ENCODE data around the gene CYP27C1. TPM values are rescaled to one million over a fixed set of nuclear protein-coding genes. Genes with fewer than 3 reads are reported as not detected.
"Not testable (repeated sequence)": the region's sequence is repeated elsewhere in the genome, so short reads cannot be mapped to it uniquely, and the experiment has no call there.

The CYP27C1 gene
- total RNA-seq, 1 experiment from 2014 or later = 2.9 TPM

DNA sequence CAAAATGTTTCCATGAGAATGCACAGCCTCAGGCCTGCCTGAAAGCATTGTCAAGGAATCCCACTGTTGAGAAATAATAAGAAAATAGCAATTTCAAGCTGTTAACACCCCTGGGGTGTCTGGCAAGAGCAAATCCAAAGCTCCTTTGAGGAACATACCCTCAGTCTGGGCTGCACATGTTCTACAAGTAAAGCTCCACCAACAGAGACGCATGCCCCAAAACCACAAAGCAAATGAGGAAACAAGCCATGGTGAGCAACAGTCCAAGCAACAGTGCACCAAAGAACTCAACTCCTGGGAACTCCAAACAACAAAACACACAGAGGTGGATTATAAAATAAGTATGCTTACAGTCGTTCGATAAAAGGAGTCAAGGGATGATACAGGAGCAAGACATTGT lies 40.3 kb downstream of the CYP27C1 start:
- DNase-seq (ENCODE audit: low read depth) = no peak
- in situ Hi-C loops (cut with HindIII; ENCODE audit: low pct_unique_long_range_greater_than_20kb, low sequenced_read_pairs) = no loop called here

DNA sequence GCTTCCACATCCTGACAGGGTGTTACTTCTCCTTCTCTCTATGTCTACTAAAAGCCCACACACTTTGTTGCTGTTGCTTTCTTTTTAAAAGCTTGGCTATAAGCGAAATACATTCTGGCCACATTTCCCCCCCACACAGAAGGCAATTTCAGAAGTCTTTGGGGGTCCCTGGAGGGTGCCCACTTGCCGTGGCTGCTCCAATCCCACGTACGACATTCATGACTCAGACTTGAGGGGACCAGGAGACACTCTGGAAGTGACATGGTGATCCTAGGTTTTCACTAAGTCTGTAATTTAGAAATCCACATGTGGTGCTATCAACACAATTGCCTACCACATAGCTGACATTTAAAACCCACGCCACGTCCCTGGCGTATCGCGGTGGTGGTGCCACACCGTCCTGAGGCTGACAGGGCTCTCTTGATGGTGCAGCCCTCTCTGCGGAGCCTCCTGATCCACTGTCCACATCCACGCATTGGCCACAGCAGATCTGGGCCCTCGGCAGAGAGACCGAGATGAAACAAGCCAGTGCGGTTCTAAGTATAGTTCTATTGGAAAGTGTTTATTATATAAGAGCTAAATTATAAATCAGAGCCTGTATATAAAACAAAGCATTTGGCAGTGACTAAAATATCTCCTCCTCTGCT lies 42.4 kb downstream of the CYP27C1 start:
- in situ Hi-C loops (cut with HindIII; ENCODE audit: low pct_unique_long_range_greater_than_20kb, low sequenced_read_pairs) = no loop called here

DNA sequence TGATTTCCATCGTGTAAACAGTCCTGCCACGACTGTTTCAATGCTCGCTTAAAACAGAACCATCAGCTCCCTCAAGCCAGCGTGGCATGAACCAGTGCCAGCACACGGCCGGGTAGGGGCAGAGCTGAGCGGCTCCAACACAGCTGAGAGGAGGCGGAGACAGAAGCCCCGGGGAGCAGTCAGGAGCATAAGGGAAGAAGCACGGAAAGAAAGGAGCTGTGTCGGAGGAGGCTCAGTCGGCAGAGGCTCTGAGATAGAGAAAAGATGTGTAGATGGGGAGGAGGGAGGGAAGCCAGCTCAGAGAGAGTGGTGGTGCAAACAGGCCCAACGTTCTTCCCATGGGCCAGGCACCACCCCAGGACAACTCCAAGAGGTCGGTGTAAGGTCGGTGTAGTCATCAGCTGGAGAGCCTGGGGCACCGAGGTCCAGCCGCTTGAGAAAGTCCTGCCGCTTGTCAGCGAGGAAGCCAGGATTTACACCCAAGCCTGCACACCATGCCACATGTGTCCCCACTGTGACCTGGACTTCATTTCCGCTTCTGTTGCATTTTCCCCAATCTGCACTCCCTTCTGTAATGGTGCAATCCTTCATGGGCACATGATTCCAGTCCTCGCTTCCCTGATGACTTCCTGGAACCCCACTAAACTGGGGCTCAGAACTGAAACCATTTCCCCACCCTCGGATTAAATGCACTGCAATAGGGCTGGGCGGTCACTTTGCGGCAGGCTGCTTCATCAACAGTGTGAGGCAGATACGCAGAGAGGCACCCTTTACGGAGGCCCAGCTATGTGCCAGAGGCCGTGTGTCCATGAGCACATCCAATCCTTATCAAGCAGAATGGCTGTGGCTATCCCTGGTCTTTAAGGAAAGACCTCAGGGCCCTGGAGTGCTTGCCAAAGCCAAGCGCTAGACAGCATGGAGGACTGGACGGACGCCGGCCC lies 43.5 kb downstream of the CYP27C1 start:
- in situ Hi-C loops (cut with HindIII; ENCODE audit: low pct_unique_long_range_greater_than_20kb, low sequenced_read_pairs) = no loop called here

More for the DNA sequence above, 42.4 kb downstream of the CYP27C1 start:
- no peak for DNase-seq (ENCODE audit: low read depth)

DNA sequence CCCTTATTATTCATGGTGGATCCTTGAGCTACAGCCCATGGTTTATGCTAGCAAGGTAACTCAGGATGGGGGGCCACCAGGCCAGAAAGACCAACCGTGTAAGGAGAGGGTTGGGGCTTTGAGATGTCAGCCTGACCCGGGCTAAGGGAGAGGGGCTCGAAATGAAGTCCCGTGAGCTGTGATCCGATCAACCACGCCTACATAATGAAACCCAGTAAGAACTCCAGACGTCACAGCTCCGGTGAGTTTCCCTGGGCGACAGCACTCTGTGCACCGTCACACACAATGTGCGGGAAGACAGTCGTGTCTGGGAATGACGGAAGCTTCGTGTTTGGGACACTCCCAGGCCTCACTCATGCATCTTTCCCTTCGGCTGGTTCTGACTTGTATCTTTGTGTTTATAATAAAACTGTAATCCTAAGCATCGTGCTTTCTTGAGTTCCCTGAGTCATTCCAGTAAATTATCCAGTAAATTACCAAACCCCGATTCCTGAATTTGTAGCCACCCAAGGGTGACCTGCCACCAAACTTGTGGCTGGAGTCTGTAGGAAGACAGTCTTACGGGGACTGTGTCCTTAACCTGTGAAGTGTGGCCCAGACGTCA lies 44.2 kb downstream of the CYP27C1 start:
- in situ Hi-C loops (cut with HindIII; ENCODE audit: low pct_unique_long_range_greater_than_20kb, low sequenced_read_pairs) = no loop called here
- DNase-seq (ENCODE audit: low read depth) = peak; percentile 65

More for the DNA sequence above, 43.5 kb downstream of the CYP27C1 start:
- peak; percentile 56 for DNase-seq (ENCODE audit: low read depth)

DNA sequence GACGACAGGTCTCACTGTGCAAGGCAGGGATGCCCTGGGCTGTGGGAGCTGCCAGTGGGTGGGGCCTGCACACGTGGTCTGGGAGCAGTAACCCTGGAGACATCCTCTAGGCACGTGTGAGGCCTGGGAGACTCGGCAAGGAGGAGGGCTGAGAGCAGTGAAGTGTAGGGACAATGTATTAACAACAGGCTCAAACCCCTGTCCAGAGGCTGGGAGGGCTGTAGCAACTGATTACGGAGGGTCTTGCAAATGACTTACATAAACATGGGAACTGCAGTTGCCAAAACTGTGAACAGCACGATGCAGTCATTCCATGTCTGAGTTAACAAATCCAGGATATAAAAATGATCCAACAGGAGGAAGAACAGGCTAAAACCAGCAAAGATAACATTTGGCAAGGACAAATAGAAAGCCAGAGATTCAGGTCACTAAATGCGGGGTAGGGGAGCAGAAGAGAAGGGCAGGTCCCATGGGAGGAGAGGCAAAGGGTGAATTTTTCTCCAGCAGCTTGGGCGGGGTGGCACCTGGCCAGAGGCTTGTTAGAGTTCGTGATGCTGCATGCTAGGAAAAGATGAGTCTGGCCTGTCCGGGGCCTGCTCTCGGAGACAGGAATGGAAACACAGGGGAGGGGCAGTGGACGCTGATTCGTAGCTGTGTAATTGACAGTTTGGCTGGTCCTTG lies 44.9 kb downstream of the CYP27C1 start:
- in situ Hi-C loops (cut with HindIII; ENCODE audit: low pct_unique_long_range_greater_than_20kb, low sequenced_read_pairs) = no loop called here
- DNase-seq (ENCODE audit: low read depth) = peak; percentile 64

DNA sequence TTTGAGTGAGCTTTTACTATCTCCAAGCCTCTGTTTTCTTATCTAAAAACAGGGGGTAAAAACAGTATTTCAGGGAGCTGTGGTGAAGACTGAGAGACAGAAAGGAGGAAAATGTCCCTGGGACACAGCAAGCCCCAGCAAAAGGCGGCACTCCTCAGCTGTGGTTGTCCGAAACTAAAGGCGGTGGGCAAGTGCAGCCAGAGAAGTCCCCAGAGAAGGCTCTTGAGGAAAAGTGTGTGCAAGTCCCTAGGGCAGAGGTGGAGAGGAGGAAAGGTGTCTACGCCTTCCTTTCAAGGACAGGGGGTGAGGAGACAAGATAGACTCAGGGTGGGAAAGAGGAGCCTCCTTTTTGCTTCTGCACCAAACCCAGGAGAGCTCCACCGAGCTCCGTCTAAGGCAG lies 45.5 kb downstream of the CYP27C1 start:
- in situ Hi-C loops (cut with HindIII; ENCODE audit: low pct_unique_long_range_greater_than_20kb, low sequenced_read_pairs) = no loop called here

DNA sequence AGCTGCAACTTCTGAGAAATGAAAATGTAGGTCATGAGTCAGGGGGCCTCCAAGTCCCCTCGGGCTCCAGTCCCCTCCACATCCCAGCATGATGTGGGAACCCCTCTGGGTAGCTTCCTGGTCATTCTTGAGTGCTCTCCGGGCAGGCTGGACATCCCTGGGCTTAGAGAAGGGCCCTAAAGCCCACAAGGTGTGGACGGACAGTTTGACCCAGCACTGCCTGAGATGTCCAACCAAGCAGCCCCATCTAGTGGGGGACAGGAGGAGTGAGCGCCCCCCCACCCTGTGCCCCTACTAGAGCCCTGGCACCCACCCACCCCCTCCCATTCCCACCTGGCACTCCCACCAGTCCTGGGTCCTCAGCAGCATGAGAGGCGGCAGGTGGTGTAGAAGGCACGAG lies 46.0 kb downstream of the CYP27C1 start:
- in situ Hi-C loops (cut with HindIII; ENCODE audit: low pct_unique_long_range_greater_than_20kb, low sequenced_read_pairs) = no loop called here
- no peak for DNase-seq (ENCODE audit: low read depth)

More for the DNA sequence above, 45.5 kb downstream of the CYP27C1 start:
- DNase-seq (ENCODE audit: low read depth) = no peak

DNA sequence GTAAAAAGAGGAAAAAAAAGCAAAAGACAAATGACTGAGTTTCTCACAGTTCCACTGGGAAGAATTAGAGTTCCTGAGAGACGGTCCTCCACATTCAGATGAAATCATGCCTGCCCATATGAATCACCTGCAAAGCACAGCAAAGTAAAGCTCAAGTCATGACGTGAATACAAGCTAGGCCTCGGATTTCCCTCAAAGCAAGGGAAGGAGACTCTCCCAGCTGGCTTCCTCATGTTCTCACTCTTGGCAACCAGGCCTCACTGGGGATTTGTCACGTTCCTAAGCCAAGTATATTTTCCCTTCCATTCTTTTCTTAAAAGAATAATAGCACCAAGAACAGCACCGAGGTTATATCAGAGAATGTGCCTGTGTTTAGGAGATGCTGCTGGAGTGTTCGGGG lies 47.0 kb downstream of the CYP27C1 start:
- in situ Hi-C loops (cut with HindIII; ENCODE audit: low pct_unique_long_range_greater_than_20kb, low sequenced_read_pairs) = no loop called here
- DNase-seq (ENCODE audit: low read depth) = no peak

DNA sequence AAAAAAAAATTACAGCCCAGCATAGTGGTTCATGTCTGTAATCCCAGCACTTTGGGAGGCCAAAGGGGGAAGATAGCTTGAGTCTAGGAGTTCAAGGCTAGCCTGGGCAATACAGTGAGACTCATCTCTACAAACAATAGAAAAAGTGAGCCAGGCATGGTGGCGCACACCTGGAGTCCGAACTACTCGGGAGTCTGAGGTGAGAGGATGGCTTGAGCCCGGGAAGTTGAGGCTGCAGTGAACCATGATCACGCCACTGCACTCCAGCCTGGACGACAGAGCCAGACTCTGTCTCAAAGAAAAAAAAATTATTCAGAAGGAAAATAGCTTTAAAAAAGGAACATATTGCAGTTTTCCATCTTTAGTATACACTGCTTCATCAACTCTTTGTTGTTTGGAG lies 47.8 kb downstream of the CYP27C1 start:
- in situ Hi-C loops (cut with HindIII; ENCODE audit: low pct_unique_long_range_greater_than_20kb, low sequenced_read_pairs) = no loop called here
- DNase-seq (ENCODE audit: low read depth) = no peak

DNA sequence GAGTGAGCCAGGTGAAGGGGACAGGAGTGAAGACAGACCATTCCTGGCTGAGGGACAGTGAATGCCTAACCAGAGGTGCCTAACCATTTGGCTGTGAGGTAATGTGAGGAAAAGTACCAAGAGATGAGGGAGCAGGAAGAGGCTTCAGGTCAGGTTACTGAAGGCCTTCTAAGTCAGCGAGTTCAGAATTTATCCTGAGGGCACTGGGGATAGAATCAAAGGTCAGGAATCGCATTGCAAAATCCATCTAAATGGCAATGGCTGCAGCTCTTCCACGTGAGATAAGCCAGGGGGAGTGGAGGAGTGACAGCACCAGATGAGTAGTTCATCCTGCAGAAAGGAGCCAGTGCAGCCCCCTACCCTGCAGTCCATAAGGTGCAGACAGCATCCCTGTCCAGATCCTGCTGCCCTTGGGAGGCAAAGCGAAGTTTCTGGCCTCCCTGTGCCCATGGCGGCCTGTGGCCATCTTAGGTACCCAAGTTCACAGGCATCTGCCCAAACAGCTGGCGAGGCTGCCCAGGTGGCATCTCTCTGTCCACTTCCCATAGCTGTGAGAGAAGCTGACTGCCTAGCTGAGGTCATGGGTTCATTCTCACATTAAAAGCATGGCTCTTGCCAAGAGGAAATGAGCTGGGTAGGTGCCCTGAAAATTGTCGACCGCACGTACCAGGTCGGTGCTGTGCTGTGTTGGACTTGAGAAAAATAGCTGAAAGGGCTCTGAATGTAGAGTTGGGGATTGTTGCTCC lies 49.5 kb downstream of the CYP27C1 start:
- no peak for DNase-seq (ENCODE audit: low read depth)
- in situ Hi-C loops (cut with HindIII; ENCODE audit: low pct_unique_long_range_greater_than_20kb, low sequenced_read_pairs) = no loop called here

DNA sequence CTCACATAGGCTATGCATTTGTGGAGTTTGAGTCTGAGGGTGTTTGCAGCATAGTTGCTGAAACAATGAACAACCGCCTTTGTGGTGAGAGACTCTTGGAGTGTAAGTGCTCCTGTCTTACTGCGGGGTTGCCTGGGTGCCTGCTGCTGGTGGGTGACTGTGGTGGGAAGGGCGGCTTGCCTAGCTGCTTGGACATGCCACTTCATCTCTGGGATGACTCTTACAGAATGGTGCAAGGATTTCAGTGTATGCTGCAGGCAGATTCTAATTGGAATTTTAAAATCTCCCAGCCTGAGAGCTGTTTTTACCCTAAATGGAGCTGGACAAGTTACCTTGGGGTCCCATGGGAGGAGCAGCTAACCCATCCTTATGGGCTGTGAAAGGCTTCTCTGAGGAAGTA lies 50.1 kb downstream of the CYP27C1 start:
- in situ Hi-C loops (cut with HindIII; ENCODE audit: low pct_unique_long_range_greater_than_20kb, low sequenced_read_pairs) = no loop called here
- DNase-seq (ENCODE audit: low read depth) = no peak

DNA sequence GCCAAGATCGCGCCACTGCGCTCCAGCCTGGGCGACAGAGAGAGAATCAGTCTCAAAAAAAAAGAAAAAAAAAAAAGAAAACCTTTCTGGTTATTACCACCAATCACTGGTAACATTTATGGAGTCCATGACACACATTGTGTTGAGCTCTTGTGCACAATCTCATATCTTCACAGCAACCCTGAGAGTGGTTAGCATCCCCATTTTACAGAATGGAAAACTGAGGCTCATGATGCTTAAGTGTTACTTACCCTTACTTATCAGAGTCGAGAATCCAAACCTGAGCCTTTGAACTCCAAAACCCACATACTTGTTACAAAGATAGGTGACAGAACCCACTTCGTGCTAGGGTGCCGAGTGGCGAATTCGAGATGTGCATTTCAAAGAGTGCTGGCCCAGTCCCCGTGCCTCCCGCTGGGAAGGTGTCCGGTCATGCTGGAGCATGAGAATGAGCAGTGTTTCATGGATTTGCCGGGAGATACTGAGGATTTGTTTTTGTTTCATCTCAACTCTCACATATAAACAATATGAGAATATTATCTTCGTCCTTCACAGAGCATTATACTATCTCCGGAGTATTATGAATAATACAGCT lies 50.9 kb downstream of the CYP27C1 start:
- in situ Hi-C loops (cut with HindIII; ENCODE audit: low pct_unique_long_range_greater_than_20kb, low sequenced_read_pairs) = no loop called here
- no peak for DNase-seq (ENCODE audit: low read depth)

DNA sequence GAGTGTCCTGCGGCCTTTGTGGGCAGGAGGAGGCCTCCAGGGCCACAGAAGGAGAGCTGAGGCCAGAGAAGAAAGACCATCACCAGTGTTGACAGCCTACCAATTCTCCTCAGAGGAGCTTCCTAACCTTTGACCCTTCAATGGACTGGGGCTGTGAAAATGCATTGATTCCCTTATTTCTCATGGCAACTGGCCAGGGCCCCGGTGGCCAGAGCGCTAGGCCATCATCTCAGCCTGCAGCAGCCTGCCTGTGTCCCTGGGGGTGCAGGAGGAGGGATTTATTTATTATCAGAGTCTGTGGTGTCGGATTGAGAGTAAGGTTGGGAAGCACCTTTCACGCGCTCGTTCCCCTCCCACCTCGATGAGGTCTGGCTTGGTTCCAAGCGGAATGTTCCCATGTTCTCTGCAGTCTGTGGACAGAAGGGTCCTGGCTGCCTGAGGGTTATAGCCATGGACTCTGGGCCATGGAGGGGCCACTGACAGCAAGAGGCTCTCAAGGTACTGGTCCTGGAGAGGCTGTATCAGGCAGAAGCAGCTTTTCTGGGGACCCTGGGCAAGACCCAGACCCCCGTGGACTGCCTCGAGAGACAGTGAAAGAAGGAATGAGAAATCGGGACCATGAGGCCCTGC lies 53.8 kb downstream of the CYP27C1 start:
- no peak for DNase-seq (ENCODE audit: low read depth)
- in situ Hi-C loops (cut with HindIII; ENCODE audit: low pct_unique_long_range_greater_than_20kb, low sequenced_read_pairs) = no loop called here

DNA sequence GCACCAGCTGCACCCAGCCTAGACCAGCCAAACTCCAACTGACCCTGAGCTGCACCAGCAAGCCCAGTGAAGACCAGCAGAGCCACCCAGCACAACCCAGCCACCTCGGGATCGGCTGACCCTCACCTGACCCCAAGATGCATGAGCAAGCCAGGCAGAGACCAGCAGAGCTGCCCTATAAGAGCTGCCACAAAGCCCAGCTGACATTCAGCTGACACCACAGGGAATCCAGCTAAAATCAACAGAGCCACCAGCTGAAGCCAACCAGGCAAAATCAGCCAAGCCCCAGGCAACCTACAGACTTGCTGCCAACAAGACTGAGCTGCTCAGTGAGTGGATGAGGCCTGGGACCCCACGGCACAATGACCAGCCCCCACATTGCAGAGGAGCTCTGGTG lies 54.6 kb downstream of the CYP27C1 start:
- peak; percentile 34 for DNase-seq (ENCODE audit: low read depth)
- in situ Hi-C loops (cut with HindIII; ENCODE audit: low pct_unique_long_range_greater_than_20kb, low sequenced_read_pairs) = no loop called here

DNA sequence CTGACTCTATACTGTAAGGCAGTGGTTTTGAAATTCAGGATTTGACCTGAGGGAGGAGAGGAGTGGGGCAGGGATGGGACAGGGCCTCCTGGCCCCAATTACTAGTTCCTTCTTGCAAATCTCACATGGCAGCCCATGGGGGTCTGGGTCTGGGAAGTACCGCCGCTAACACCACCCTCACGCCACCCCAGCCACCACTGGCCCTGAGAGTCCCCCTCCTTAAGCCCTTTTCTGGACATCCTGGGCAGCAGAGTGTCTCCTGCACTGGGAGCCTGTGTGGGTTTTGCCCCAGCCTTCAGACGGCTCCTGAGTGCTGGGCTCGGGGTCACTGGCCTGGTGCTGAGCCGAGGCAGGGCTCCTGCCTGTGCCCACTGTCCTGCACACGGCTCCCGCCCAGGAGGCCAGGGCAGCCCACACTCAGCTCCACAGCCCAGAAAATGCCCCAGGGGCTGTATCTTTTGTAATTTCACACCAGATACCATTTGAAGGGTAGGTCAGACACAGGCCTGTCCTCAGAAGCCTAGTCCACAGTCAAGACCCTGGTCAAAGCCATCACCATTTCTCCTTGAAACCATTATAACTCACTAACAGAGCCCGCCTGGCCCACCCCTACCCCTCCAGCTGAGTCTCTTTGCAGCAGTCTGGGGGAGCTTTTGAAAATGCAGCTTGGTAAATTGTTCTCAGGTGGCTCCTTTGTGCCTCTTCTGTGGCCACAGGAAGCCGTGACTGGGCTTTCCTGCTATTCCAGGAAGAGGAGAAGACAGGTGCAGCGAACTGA lies 55.1 kb downstream of the CYP27C1 start:
- no peak for DNase-seq (ENCODE audit: low read depth)
- in situ Hi-C loops (cut with HindIII; ENCODE audit: low pct_unique_long_range_greater_than_20kb, low sequenced_read_pairs) = no loop called here

DNA sequence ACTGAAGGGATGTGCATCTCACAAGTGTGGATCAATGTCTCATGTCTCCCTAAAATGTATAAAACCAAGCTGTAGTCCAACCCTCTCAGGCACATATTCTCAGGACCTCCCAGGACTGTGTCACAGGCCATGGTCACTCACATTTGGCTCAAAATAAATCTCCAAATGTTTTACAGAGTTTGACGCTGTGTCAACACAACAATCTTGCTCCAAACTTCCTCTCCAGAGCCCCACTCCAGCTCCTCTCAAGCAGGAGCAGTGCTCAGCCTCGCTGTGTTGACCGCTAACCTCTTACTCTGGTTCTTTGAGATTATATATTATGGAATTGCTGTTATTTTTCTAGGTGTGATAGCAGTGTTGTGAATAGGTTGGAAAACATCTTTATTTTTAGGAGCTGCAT lies 56.2 kb downstream of the CYP27C1 start:
- DNase-seq (ENCODE audit: low read depth) = no peak
- in situ Hi-C loops (cut with HindIII; ENCODE audit: low pct_unique_long_range_greater_than_20kb, low sequenced_read_pairs) = no loop called here

DNA sequence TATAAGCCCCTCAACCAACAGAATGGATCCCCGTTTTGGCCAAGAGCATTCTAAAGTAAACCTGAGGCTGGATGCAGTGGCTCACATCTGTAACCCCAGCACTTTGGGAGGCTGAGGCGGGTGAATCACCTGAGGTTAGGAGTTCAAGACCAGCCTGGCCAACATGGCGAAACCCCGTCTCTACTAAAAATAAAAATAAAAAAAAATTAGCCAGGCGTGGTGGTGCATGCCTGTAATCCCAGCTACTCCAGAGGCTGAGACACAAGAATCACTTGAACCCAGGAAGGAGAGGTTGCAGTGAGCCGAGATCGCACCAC lies 57.1 kb downstream of the CYP27C1 start:
- in situ Hi-C loops (cut with HindIII; ENCODE audit: low pct_unique_long_range_greater_than_20kb, low sequenced_read_pairs); DNase-seq (ENCODE audit: low read depth): not testable (repeated sequence)

Measured in Caki2 (cell line).